DND-41 (cell line): ENCODE results near the gene ZGPAT.

Source experiments
- ATAC-seq: fragments of 200-7000 bp; cut with Tn5 transposase; 3 replicates; pipeline ENCODE4 v1.9.1; 2021; ENCODE audit warnings: low read depth; ENCODE audit not compliant: insufficient read depth
- DNase-seq: peaks from one replicate; pipeline ENCODE4 v3.0.0-alpha.2; 2020
- H2AFZ ChIP-seq: 2 replicates; pipeline ENCODE4 v1.6.0; 2012; ENCODE audit warnings: low read depth, low read length
- H3K27ac ChIP-seq: 2 replicates; pipeline ENCODE4 v1.5.1; 2012; ENCODE audit warnings: low read length, inconsistent platforms
- H3K27me3 ChIP-seq: fragments of 200-600 bp; sonication (generic); 2 replicates; pipeline ENCODE4 v1.6.0; 2012; ENCODE audit warnings: low read length, mild to moderate bottlenecking, inconsistent platforms; ENCODE audit not compliant: insufficient read depth, poor library complexity
- H3K36me3 ChIP-seq: 2 replicates; pipeline ENCODE4 v1.5.1; 2012; ENCODE audit warnings: low read length, inconsistent platforms; ENCODE audit not compliant: insufficient read depth
- H3K4me1 ChIP-seq: 2 replicates; pipeline ENCODE4 v1.5.1; 2012; ENCODE audit warnings: mild to moderate bottlenecking, low read length; ENCODE audit not compliant: insufficient read depth
- H3K4me2 ChIP-seq: 2 replicates; pipeline ENCODE4 v1.6.0; 2012; ENCODE audit warnings: mild to moderate bottlenecking, moderate library complexity, low read length, inconsistent platforms; ENCODE audit not compliant: insufficient read depth
- H3K4me3 ChIP-seq, 2 experiments: fragments of 200-600 bp in 1 of 2; shearing (Covaris generic) in 1 of 2; 2 replicates each; pipeline ENCODE4 v1.5.1; 2012 to 2016; ENCODE audit warnings: inconsistent platforms in 2 of 2, low read length in 2 of 2, mild to moderate bottlenecking in 2 of 2, low read depth in 1 of 2, moderate library complexity in 1 of 2
- H3K79me2 ChIP-seq: 2 replicates; pipeline ENCODE4 v1.6.0; 2012; ENCODE audit warnings: low read length, inconsistent platforms; ENCODE audit not compliant: insufficient read depth
- H3K9ac ChIP-seq: 2 replicates; pipeline ENCODE4 v1.6.0; 2012; ENCODE audit warnings: low read depth, mild to moderate bottlenecking, inconsistent platforms, low read length, moderate library complexity
- H3K9me3 ChIP-seq: 2 replicates; pipeline ENCODE4 v1.5.1; 2012; ENCODE audit warnings: low read length, moderate library complexity, mild to moderate bottlenecking, inconsistent platforms; ENCODE audit not compliant: insufficient read depth, severe bottlenecking
- H4K20me1 ChIP-seq: 2 replicates; pipeline ENCODE4 v1.6.0; 2012; ENCODE audit warnings: low read length; ENCODE audit not compliant: insufficient read depth
- EZH2 ChIP-seq: IDR thresholded peaks from 3 replicates; pipeline ENCODE4 v1.6.1; 2012; ENCODE audit warnings: borderline replicate concordance, low read depth, mild to moderate bottlenecking, moderate library complexity, low read length, inconsistent platforms; ENCODE audit not compliant: severe bottlenecking
- TF ChIP-seq, protein P1 (sequence below): IDR thresholded peaks from 2 replicates; pipeline ENCODE4 v1.5.1; 2012; ENCODE audit warnings: borderline replicate concordance, low read length, moderate library complexity, mild to moderate bottlenecking; ENCODE audit not compliant: poor library complexity, severe bottlenecking; ENCODE audit errors: extremely low read depth

ZGPAT gene

DNA sequence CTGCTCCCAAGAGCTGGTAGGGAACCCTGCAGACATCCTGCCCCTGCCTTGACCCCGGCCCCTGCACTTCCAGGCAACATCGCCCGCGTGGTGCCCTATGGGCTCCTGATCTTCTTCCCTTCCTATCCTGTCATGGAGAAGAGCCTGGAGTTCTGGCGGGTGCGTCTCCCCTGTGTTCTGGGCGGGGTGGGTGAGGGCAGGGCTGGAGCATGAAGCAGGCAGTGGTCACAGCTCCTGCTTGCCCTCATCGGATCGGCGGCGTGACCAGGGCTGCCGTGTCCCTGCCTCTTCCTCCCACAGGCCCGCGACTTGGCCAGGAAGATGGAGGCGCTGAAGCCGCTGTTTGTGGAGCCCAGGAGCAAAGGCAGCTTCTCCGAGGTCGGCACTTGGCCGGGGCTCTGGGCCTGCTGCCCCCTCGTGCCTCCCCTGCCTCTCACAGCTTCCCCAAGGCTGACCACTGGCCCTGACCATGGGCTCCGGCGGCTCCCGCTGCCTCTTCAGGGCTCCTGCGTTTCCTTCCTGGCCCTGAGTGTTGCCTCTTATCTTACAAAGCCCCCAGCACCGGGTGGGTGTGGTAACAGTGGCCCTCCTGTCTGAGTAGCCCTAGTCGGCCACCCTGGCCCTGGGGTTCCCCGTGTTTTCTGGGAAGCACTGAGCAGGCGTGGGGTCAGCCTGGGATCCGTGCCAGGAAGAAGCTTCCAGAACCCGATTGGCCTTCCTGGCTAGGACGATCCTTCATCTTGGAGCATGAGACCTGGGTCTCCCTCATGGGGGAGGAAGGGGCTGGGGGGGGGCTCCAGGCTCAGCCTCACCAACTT, 19.4 kb upstream of the ZGPAT start:
- no peaks in the 10 kb centered on the region for H3K79me2 ChIP-seq
- no peaks in the 10 kb centered on the region for H3K27me3 ChIP-seq
- DNase-seq (no peak), ATAC-seq (no peak)
- H4K20me1 ChIP-seq, result peaks cover 9% of the 10 kb centered on the region
- no peaks in the 10 kb centered on the region for H3K4me1 ChIP-seq
- no peak overlapping the region for H2AFZ ChIP-seq
- H3K4me2 ChIP-seq, result no peak overlapping the region
- TF ChIP-seq EZH2, result no peak
- TF ChIP-seq, protein P1, sequence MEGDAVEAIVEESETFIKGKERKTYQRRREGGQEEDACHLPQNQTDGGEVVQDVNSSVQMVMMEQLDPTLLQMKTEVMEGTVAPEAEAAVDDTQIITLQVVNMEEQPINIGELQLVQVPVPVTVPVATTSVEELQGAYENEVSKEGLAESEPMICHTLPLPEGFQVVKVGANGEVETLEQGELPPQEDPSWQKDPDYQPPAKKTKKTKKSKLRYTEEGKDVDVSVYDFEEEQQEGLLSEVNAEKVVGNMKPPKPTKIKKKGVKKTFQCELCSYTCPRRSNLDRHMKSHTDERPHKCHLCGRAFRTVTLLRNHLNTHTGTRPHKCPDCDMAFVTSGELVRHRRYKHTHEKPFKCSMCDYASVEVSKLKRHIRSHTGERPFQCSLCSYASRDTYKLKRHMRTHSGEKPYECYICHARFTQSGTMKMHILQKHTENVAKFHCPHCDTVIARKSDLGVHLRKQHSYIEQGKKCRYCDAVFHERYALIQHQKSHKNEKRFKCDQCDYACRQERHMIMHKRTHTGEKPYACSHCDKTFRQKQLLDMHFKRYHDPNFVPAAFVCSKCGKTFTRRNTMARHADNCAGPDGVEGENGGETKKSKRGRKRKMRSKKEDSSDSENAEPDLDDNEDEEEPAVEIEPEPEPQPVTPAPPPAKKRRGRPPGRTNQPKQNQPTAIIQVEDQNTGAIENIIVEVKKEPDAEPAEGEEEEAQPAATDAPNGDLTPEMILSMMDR, result no peak
- no peak overlapping the region for H3K4me3 ChIP-seq
- peaks cover 14% of the 10 kb centered on the region for H3K36me3 ChIP-seq
- H3K9ac ChIP-seq, result no peak overlapping the region
- H3K9me3 ChIP-seq, result no peaks in the 10 kb centered on the region
- no peak overlapping the region for H3K27ac ChIP-seq

DNA sequence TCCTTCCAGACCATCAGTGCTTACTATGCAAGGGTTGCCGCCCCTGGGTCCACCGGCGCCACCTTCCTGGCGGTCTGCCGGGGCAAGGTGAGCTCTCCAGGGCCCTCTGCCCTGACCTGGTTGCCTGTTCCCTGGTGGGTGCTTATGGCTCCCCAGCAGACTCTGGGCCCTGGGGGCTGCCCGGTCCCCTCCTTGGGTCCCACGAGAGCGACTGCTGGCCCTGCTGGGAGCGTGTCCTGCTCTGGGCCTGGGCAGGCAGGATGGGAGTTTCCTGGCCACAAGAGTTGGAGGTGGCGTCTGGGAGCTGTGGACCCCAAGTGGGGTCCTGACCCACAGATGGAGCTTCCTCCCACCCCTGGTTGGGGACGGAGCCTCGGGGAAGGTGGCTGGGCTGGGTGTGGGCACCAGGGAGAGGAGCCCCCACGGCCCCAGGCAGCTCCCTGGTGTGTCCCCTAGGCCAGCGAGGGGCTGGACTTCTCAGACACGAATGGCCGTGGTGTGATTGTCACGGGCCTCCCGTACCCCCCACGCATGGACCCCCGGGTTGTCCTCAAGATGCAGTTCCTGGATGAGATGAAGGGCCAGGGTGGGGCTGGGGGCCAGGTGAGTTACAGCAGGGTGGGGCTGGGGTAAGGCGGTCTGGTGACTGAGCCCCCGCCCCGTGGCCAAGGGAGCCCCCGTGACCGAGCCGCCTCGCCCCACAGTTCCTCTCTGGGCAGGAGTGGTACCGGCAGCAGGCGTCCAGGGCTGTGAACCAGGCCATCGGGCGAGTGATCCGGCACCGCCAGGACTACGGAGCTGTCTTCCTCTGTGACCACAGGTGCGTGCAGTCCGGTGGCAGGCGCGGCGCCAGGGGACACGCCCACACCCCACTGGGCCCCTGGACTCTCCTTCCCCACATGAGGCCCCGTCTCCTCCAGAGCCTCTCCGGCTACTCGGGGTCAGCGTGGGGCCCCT, 18.5 kb upstream of the ZGPAT start:
- Histone ChIP-seq H3K36me3 (peaks cover 22% of the 10 kb centered on the region), H3K9me3 (no peaks in the 10 kb centered on the region), H3K9ac (no peak overlapping the region), H4K20me1 (peaks cover 7% of the 10 kb centered on the region; the same call in 1 of the 2 replicates), H2AFZ (no peak overlapping the region), H3K27ac (no peak overlapping the region), H3K27me3 (no peaks in the 10 kb centered on the region), H3K4me1 (no peaks in the 10 kb centered on the region), H3K4me3 (no peak overlapping the region), H3K4me2 (no peak overlapping the region), H3K79me2 (no peaks in the 10 kb centered on the region)
- TF ChIP-seq, protein P1, result no peak
- no peak for TF ChIP-seq EZH2
- ATAC-seq (no peak), DNase-seq (no peak)

DNA sequence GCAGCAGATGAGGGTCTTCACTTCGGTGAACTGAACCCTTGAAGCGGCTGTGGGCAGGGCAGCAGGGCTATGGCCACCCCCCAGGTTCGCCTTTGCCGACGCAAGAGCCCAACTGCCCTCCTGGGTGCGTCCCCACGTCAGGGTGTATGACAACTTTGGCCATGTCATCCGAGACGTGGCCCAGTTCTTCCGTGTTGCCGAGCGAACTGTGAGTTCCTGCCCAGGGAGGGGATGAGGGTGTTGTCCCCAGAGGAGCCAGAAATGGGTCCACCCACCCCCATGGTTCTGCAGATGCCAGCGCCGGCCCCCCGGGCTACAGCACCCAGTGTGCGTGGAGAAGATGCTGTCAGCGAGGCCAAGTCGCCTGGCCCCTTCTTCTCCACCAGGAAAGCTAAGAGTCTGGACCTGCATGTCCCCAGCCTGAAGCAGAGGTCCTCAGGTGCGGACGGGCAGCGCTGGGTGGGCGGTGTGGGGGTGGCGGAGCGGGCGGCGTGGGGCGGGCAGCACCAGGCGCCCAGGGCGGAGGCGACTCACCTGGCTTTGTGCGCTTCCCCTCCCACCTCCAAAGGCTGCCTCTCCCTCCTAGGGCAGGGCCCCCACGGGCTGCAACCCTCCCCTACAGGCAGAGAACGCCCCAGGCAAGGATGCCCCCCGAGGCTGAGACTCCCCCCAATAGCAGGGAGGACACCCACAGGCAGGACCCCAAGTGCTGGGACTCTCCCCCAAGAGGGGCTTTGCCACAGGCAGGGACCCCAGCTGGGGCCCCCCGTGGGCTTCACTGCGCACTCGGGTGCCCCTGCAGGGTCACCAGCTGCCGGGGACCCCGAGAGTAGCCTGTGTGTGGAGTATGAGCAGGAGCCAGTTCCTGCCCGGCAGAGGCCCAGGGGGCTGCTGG, 17.6 kb upstream of the ZGPAT start:
- no peaks in the 10 kb centered on the region for H3K4me1 ChIP-seq
- no peak overlapping the region for H3K4me2 ChIP-seq
- H3K79me2 ChIP-seq, result no peaks in the 10 kb centered on the region
- ATAC-seq (no peak), DNase-seq (no peak)
- no peak overlapping the region for H3K4me3 ChIP-seq
- H2AFZ ChIP-seq, result no peak overlapping the region
- peaks cover 31% of the 10 kb centered on the region for H3K36me3 ChIP-seq
- peaks cover 7% of the 10 kb centered on the region; the same call in 1 of the 2 replicates for H4K20me1 ChIP-seq
- no peak overlapping the region for H3K27ac ChIP-seq
- no peak overlapping the region for H3K9ac ChIP-seq
- no peaks in the 10 kb centered on the region for H3K27me3 ChIP-seq
- TF ChIP-seq, protein P1, result no peak
- TF ChIP-seq EZH2, result no peak
- no peaks in the 10 kb centered on the region for H3K9me3 ChIP-seq
